GM12878 (cell line): Measurements from ENCODE around the gene PRCD.

ENCODE experiments used
- CBFB ChIP-seq: IDR thresholded peaks from 2 replicates; pipeline ENCODE4 v1.6.1; 2016; ENCODE audit warnings: antibody characterized with exemption, low read depth
- CTCF ChIP-seq, 3 experiments: IDR thresholded peaks in 2 of 3; conservative IDR thresholded peaks in 1 of 3; 2 replicates each; pipeline ENCODE4 v1.5.1; 2011; ENCODE audit warnings: low read depth in 3 of 3, low read length in 3 of 3, mild to moderate bottlenecking in 3 of 3, control low read depth in 2 of 3, moderate library complexity in 2 of 3, inconsistent platforms in 1 of 3, mixed read lengths in 1 of 3; ENCODE audit not compliant: control insufficient read depth in 2 of 3, insufficient read depth in 1 of 3; ENCODE audit errors: extremely low read depth in 1 of 3
- KLF5 ChIP-seq: fragments of 450-650 bp; IDR thresholded peaks from 2 replicates; pipeline ENCODE4 v1.6.1; 2014; ENCODE audit warnings: mild to moderate bottlenecking; ENCODE audit not compliant: partially characterized antibody
- NR2C2 ChIP-seq: IDR thresholded peaks from 2 replicates; pipeline ENCODE4 v1.6.1; 2011; ENCODE audit warnings: borderline replicate concordance, low read depth; ENCODE audit not compliant: control insufficient read depth, insufficient read length
- POLR2AphosphoS2 ChIP-seq: IDR thresholded peaks from 2 replicates; pipeline ENCODE4 v1.6.1; 2011; ENCODE audit warnings: low read depth, mild to moderate bottlenecking, low read length, improper control_type of control experiment, moderate library complexity
- SP1 ChIP-seq: IDR thresholded peaks from one replicate; pipeline ENCODE4 v1.6.1; 2011; ENCODE audit warnings: low read depth, low read length
- ZBTB4 ChIP-seq: fragments of 450-650 bp; formaldehyde crosslinking; IDR thresholded peaks from 2 replicates; pipeline ENCODE4 v1.4.0; 2022; ENCODE audit warnings: mild to moderate bottlenecking, moderate library complexity

- TF ChIP-seq SP1 (peak; percentile 31), ZBTB4 (CRISPR knock-in tag) (no peak), CTCF (IDR thresholded peaks at IDR 0.05 in 2 of 3, conservative IDR thresholded peaks at IDR 0.05 in 1 of 3; ENCODE audit: control insufficient read depth in 2 of 3, extremely low read depth in 1 of 3, insufficient read depth in 1 of 3, low read depth in 3 of 3, low read length in 3 of 3) (peak; percentile 24 to 65 (median 64); a peak in 5 of 6 replicates), POLR2AphosphoS2 (peak; percentile 86), KLF5 (peak; percentile 46), CBFB (peak; percentile 99), NR2C2 (no peak)
Measured at GRCh38 chr17:76557368-76558197, 17.7 kb downstream of the PRCD start.
